Central memory CD4-positive, alpha-beta T cell (primary cell): ENCODE data around the gene MLLT10.
A peak's percentile ranks its signal among the peaks of the same experiment; 100 is the strongest.

Experiments used
- DNase-seq: peaks from one replicate; pipeline ENCODE4 v3.0.0; 2022

The MLLT10 gene

GRCh38 chr10:21517134-21518031 lies 16.6 kb upstream of the MLLT10 start:
- DNase-seq = no peak

GRCh38 chr10:21518149-21518640 lies 15.8 kb upstream of the MLLT10 start:
- no peak for DNase-seq

- no peak for DNase-seq
Measured at GRCh38 chr10:21518641-21519396, 15.2 kb upstream of the MLLT10 start.

GRCh38 chr10:21519397-21519933 lies 14.6 kb upstream of the MLLT10 start:
- DNase-seq = no peak

GRCh38 chr10:21519941-21520436 lies 14.0 kb upstream of the MLLT10 start:
- DNase-seq = no peak

GRCh38 chr10:21520509-21520908 lies 13.5 kb upstream of the MLLT10 start:
- DNase-seq = no peak

GRCh38 chr10:21520949-21521348 lies 13.1 kb upstream of the MLLT10 start:
- DNase-seq = no peak

GRCh38 chr10:21521751-21522533 lies 12.1 kb upstream of the MLLT10 start:
- no peak for DNase-seq

- no peak for DNase-seq
Measured at GRCh38 chr10:21522631-21523406, 11.2 kb upstream of the MLLT10 start.

- DNase-seq = no peak
Measured at GRCh38 chr10:21523557-21524008, 10.4 kb upstream of the MLLT10 start.

- DNase-seq = no peak
Measured at GRCh38 chr10:21524131-21524525, 9.9 kb upstream of the MLLT10 start.

- DNase-seq = no peak
Measured at GRCh38 chr10:21524526-21525366, 9.3 kb upstream of the MLLT10 start.

- peak; percentile 74 for DNase-seq
Measured at GRCh38 chr10:21525367-21526187, 8.5 kb upstream of the MLLT10 start, which contains the start of gene SKIDA1. Gene SKIDA1, minus strand, starts transcription at chr10:21525682. Its CDS starts 7,860 bp downstream, at chr10:21517822.

- peak; percentile 65 for DNase-seq
Measured at GRCh38 chr10:21526188-21526859, 7.7 kb upstream of the MLLT10 start.

GRCh38 chr10:21526860-21527597 lies 7.0 kb upstream of the MLLT10 start:
- DNase-seq = peak; percentile 32

- DNase-seq = no peak
Measured at GRCh38 chr10:21527598-21528235, 6.3 kb upstream of the MLLT10 start.

- DNase-seq = no peak
Measured at GRCh38 chr10:21528236-21529031, 5.6 kb upstream of the MLLT10 start.
